Esophagus squamous epithelium (tissue), 4 donors: ENCODE results near the gene CBX6.

ENCODE experiments used
- POLR2A ChIP-seq, 4 donors: fragments of 450-650 bp; IDR thresholded peaks; one replicate each; pipeline ENCODE4 v1.6.1; 2017; ENCODE audit warnings: antibody characterized with exemption in 4 of 4, mild to moderate bottlenecking in 4 of 4, moderate library complexity in 3 of 4
- TF ChIP-seq, protein P1 (sequence below), 6 experiments: fragments of 450-650 bp in 4 of 6; fragments of 200-600 bp in 2 of 6; sonication (generic) in 2 of 6; IDR thresholded peaks; one replicate each; pipeline ENCODE4 v1.5.1; 2016 to 2019; ENCODE audit warnings: antibody characterized with exemption in 6 of 6, mild to moderate bottlenecking in 4 of 6, moderate library complexity in 4 of 6

- TF ChIP-seq POLR2A (IDR thresholded peaks at IDR 0.05): no peak
- TF ChIP-seq, protein P1, sequence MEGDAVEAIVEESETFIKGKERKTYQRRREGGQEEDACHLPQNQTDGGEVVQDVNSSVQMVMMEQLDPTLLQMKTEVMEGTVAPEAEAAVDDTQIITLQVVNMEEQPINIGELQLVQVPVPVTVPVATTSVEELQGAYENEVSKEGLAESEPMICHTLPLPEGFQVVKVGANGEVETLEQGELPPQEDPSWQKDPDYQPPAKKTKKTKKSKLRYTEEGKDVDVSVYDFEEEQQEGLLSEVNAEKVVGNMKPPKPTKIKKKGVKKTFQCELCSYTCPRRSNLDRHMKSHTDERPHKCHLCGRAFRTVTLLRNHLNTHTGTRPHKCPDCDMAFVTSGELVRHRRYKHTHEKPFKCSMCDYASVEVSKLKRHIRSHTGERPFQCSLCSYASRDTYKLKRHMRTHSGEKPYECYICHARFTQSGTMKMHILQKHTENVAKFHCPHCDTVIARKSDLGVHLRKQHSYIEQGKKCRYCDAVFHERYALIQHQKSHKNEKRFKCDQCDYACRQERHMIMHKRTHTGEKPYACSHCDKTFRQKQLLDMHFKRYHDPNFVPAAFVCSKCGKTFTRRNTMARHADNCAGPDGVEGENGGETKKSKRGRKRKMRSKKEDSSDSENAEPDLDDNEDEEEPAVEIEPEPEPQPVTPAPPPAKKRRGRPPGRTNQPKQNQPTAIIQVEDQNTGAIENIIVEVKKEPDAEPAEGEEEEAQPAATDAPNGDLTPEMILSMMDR (IDR thresholded peaks at IDR 0.05): no peak
Observed at GRCh38 chr22:38867124-38867455, 4.9 kb downstream of the CBX6 start.
